ENCODE measurements around the gene ESRRG. TPM values are rescaled to one million over a fixed set of nuclear protein-coding genes. Genes with fewer than 3 reads are reported as not detected.

ESRRG gene
- polyA plus RNA-seq (ENCODE audit: insufficient read length in 4 of 4): 10 to 100 TPM in 3 of 4 donors, 1 to 10 TPM in 1; 1.9 to 54.3 (median 42.6) TPM

- DNase-seq (ENCODE audit: low read depth in 4 of 4, low spot score in 3 of 4): peak; percentile 34 to 57 (median 44)
Measured at GRCh38 chr1:216723274-216723780, at the start of gene ESRRG. ESRRG (minus strand) TSS chr1:216723429; CDS start chr1:216723299, 130 bp downstream.

DNA sequence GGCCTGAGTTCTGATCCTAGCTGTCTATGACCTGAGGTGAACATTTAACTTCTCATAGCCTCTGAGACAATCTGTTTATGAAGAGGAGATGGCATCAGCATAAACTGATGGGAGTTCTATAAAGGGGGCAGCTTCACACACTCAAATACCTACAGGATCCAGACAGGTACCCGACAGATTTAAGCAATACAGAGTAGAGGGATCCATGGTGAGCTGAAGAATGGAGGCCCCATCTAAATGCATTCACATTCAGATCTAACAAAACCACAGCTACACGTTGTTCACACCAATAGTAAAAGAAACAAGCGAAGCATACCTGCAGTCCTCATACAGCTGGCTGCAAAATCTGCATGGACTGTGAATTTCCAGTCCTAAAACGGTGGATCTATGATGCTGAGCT, 48.7 kb upstream of the ESRRG start:
- no peak for DNase-seq (ENCODE audit: low read depth in 4 of 4, low spot score in 3 of 4)

GRCh38 chr1:216766633-216767327, 43.6 kb upstream of the ESRRG start:
- DNase-seq (ENCODE audit: low read depth in 4 of 4, low spot score in 3 of 4): no peak

DNA sequence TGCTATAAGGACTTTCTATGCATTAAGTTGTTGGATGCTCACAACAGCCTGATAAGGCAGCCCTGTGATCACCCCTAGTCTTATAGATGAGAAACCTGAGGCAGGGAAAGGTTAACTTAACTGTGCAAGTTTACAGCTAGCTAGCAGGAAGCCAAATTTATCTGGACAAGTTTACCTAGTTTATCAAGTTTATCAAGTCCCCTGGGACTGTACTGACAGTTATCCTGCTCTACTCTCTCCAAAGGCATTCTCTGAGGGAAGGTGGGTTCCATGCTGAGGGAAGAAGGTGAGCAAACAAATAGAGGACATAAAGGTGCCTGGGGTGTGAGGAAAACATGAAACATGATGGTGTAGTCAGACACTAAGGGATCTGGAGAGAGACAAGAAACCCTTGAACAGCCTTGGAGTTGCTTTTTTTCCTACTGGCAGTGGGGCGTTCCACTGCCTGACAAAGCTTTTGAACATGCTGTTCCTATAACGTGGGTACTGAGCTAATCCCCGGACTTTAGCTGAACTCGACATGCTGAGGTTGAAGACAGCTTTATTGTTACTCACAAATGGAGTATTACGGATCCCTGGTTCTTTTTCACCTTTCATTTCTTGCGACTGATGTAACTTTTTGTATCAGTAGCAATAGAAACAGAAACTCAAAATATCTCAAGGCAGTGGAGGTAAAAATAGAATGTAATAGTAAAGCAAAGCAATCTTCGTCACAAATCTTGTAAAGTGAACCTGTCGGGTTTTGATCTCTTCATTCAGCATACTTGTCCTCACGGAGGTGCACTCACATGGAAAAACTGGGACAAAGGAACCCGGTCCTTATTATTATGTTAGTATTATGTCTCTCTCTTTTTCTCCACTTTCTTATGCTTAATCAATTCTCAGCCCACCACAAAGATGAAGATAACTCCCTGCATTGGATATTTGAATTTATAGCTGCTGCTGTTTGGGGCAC, 42.4 kb upstream of the ESRRG start:
- DNase-seq (ENCODE audit: low read depth in 4 of 4, low spot score in 3 of 4): no peak

GRCh38 chr1:216758161-216758560, 34.9 kb upstream of the ESRRG start:
- no peak for DNase-seq (ENCODE audit: low read depth in 4 of 4, low spot score in 3 of 4)

DNA sequence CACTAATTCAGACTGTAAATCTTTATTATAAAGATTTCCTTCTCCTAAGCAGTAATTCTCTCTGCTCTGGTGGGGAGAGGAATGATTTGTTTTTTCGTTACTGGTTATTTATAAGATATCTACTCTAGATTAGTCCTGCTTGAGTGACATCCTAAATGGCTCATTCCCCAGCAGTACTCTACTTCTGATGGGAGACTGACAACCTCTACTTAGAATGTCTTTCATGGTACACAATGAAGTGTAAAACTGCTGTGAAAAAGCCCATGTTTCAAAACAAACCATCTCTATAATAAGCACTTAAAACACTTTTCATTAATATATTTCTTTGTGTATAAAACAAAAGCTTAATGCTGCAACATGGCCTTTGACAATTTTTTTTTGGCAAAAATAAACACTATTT, 33.9 kb upstream of the ESRRG start:
- no peak for DNase-seq (ENCODE audit: low read depth in 4 of 4, low spot score in 3 of 4)

- no peak for DNase-seq (ENCODE audit: low read depth in 4 of 4, low spot score in 3 of 4)
Measured at GRCh38 chr1:216750961-216751360, 27.7 kb upstream of the ESRRG start.

- peak; percentile 20 to 37 (median 28) for DNase-seq (ENCODE audit: low read depth in 4 of 4, low spot score in 3 of 4)
Measured at GRCh38 chr1:216750031-216750627, 26.9 kb upstream of the ESRRG start.

GRCh38 chr1:216749232-216749631, 26.0 kb upstream of the ESRRG start:
- no peak for DNase-seq (ENCODE audit: low read depth in 4 of 4, low spot score in 3 of 4)

GRCh38 chr1:216742625-216743024, 19.4 kb upstream of the ESRRG start:
- DNase-seq (ENCODE audit: low read depth in 4 of 4, low spot score in 3 of 4): no peak

GRCh38 chr1:216740331-216740730, 17.1 kb upstream of the ESRRG start:
- no peak for DNase-seq (ENCODE audit: low read depth in 4 of 4, low spot score in 3 of 4)

DNA sequence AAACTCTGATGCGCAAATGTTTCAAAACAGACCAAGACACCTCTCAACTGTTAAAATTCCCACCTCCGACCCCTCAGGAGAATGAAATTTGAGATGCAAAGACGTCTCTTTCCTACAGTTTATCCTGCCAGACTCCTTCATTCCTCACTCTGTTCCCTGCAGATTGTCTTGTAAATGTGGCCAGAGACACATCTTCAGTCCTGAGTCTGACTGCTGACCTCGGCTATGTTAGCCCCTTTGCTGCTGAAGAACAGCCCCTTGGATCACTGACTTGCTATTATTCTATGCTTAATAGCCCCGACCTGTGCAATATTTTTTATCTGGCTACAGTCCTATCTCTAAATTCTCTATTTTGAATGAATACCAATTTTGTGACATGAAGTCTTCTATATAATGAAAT, 16.6 kb upstream of the ESRRG start:
- no peak for DNase-seq (ENCODE audit: low read depth in 4 of 4, low spot score in 3 of 4)

DNA sequence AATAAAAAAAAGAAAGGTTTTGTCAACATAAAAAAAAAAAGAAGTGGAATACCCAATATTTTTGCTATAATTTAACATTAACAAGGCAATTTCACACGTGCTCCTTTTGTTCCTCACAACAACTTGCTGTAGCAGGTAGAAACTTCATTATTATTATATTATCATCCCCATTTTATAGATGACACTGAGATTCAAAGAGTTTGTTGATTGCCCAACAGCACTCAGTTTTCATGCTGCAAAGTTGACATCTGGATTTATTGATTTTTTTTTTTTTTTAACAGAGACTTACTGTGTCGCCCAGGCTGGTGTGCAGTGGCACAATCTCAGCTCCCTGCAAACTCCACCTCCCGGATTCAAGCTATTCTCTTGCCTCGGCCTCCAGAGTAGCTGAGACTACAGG, 8.9 kb upstream of the ESRRG start:
- DNase-seq (ENCODE audit: low read depth in 4 of 4, low spot score in 3 of 4): no peak

DNA sequence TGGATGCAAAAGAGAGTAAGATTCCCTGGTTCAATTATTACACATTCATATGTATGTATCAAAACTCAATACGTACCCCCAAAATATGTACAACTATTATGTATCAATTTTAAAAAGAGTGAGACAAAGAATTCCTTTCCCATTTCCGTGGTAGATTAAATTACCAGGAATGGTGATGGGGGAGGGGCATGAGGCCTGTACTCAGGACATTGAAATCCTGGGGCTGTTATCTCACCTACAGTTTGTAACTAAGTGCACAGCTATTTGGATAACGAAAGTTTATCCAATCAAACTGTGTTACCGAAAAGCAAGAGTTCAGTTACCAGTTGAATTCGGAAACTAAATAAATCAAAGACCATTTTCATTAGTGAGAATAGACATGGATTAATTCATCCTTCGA, 8.3 kb upstream of the ESRRG start:
- DNase-seq (ENCODE audit: low read depth in 4 of 4, low spot score in 3 of 4): no peak

- DNase-seq (ENCODE audit: low read depth in 4 of 4, low spot score in 3 of 4): no peak
Measured at GRCh38 chr1:216726435-216726834, 3.2 kb upstream of the ESRRG start.

- no peak for DNase-seq (ENCODE audit: low read depth in 4 of 4, low spot score in 3 of 4)
Measured at GRCh38 chr1:216722821-216723220, 408 bp downstream of the ESRRG start.

DNA sequence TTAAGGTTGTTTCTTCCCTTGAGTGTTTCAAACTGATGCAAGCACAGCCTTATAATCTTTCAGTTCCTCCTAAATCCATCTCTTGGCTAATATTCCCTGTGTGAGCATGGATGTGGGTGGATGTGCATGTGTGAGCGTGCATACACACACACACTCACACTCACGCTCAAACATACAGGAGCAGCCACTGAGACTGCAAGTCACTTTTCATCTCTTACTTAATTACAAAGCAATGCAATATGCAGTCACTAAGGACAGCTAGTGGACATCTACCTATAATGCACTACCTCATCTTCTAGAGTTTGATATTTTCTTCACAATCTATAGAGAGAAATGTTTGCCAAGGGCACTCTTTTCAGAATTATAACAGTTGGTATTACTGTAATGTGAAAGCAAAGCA, 1.4 kb downstream of the ESRRG start:
- DNase-seq (ENCODE audit: low read depth in 4 of 4, low spot score in 3 of 4): no peak

DNA sequence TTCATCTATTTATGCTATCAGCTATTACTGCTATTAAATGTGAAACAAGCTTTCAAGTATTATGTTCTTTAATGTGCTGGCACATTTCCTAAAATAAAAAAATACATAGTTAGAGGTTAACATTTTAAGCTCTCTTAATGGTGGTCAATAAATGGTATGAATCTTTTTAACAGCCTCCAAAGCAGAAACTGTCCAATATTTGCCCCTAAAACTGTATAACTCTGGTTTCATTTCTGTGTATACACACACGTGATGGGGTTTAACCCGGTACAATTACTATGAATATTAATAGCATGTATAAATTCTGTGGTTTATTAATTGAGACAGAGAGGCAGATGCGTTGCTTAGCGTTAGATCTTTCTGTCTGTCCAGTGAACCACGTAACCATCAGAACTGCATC, 2.2 kb downstream of the ESRRG start:
- DNase-seq (ENCODE audit: low read depth in 4 of 4, low spot score in 3 of 4): no peak

DNA sequence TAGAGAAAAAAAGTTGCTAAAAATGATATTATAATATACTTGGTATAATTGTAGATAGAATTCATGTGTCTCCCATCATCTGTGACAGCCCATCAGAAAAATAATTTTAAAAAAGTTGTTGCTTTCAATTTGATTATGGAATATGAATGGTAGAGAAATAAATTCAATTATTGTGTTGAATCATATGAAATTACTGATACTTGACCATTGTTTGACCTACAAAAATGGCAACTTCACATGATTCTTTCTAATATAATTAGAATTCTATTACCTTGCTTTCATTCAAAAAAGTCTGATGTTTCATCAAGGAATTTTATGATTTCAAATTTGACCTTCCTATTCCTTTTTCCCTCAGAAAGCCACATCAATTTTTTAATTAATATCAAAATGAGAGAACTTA, 11.5 kb downstream of the ESRRG start:
- DNase-seq (ENCODE audit: low read depth in 4 of 4, low spot score in 3 of 4): no peak

- DNase-seq (ENCODE audit: low read depth in 4 of 4, low spot score in 3 of 4): no peak
Measured at GRCh38 chr1:216710598-216711333, 12.5 kb downstream of the ESRRG start.
